Ovary (tissue), 9 donors: ENCODE data around the gene TRMT61A. TPM values are rescaled to one million over a fixed set of nuclear protein-coding genes. Genes with fewer than 3 reads are reported as not detected.

ENCODE experiments used
- DNase-seq, 5 donors: peaks; one replicate each; pipeline ENCODE4 v3.0.0-alpha.2; 2019 to 2020
- H3K27ac ChIP-seq, 2 donors: fragments of 200-600 bp; one replicate each; pipeline versions ENCODE4 v1.5.1 to v1.8.0; 2019 to 2022
- H3K27me3 ChIP-seq: fragments of 200-600 bp; one replicate; pipeline ENCODE4 v1.8.0; 2022
- H3K36me3 ChIP-seq: fragments of 200-600 bp; sonication (generic); one replicate; pipeline ENCODE4 v1.5.1; 2019
- H3K4me1 ChIP-seq: one replicate; pipeline ENCODE4 v1.8.1; 2013; ENCODE audit warnings: mild to moderate bottlenecking, moderate library complexity; ENCODE audit not compliant: insufficient read depth
- H3K4me3 ChIP-seq: fragments of 200-600 bp; sonication (generic); one replicate; pipeline ENCODE4 v1.5.1; 2017
- H3K9me3 ChIP-seq, 2 donors: fragments of 200-600 bp in 1 of 2; sonication (generic) in 1 of 2; one replicate each; pipeline versions ENCODE4 v1.5.1 to v1.8.1; 2013 to 2019; ENCODE audit warnings: mild to moderate bottlenecking in 1 of 2, moderate library complexity in 1 of 2
- CTCF ChIP-seq, 3 donors: fragments of 450-650 bp in 2 of 3; fragments of 200-600 bp in 1 of 3; IDR thresholded peaks; one replicate each; pipeline versions ENCODE4 v1.5.1 to v1.8.0; 2016 to 2022; ENCODE audit warnings: antibody characterized with exemption in 3 of 3, mild to moderate bottlenecking in 1 of 3
- EP300 ChIP-seq: sonication (generic); formaldehyde crosslinking; IDR thresholded peaks from one replicate; pipeline ENCODE4 v1.6.1; 2017; ENCODE audit warnings: antibody characterized with exemption
- POLR2A ChIP-seq: fragments of 450-650 bp; IDR thresholded peaks from one replicate; pipeline ENCODE4 v1.6.1; 2017; ENCODE audit warnings: antibody characterized with exemption, mild to moderate bottlenecking, moderate library complexity
- WGBS, 3 donors: extraction: QIAGEN DNeasy Blood & Tissue Kit in 1 of 3; methylation state at CpG; one replicate each; pipeline versions ENCODE4 v1.1.5 to v1.1.7; 2013 to 2017; 5-methylcytosine and 5-hydroxymethylcytosine counted together
- intact Hi-C, 4 donors: fragments of 100-400 bp; cut with DNase I; formaldehyde crosslinking; loops; one replicate each; pipeline versions ENCODE4 v1.11.0 to v1.15.1; 2022 to 2023
- polyA plus RNA-seq, 2 donors: library from polyadenylated mRNA; stranded (reverse); fragments of 200-250 nt in 1 of 2; fragments of 350-450 nt in 1 of 2; fragmentation: Illumina TruSeq in 1 of 2; extraction: RNeasy Lipid Tissue Mini Kit (QIAGEN cat#74804) in 1 of 2; gene quantifications; one replicate each; pipeline ENCODE4 v1.2.3, GENCODE V29; 2013 to 2014
- total RNA-seq, 7 donors: library from RNA; depleted of rRNA in 2 of 7; stranded (reverse); fragments of >200 nt in 2 of 7; fragmentation: NEBNext Ultra II Directional in 3 of 7; extraction: Animal tissue kit (Norgen Biotek cat#: 25700) in 3 of 7; gene quantifications; one replicate each; pipeline versions ENCODE4 v1.1.0 to v1.2.4, GENCODE V29; 2016 to 2023
- donor health status: DM: no; HTN: no; CAD: no; lungs with moderate emphysema.
- donor health status: DM: no; HTN: no; CAD: no.
- donor health status: Bipolar disorder and iron deficiency.
- donor health status: DM: yes; HTN: yes; CAD: no.
- donor health status: DM: no; HTN: no; CAD: no.
- donor health status: DM: yes; HTN: yes; CAD: no.

Gene TRMT61A
- total and polyA plus RNA-seq, 9 donors: 0.62 to 20.9 (median 12.8) TPM

DNA sequence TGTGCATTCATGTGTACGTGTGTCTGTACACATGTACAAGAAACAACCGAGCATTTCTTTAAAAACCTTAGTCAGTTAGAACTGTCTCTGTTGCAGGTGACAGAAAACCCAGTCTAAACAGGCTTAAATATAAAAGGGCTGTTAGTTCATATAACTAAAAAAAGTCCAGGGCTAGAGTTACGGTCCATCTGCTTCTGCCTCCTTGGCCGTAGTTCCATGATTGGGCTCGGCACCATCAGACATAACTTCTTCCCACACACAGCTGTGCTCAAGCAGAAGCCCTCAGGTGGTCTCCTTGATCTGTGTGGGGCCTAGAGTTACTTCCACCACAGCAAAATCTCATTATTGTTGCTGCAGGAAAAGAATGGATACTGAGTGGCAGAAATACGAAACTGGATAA, 40.9 kb upstream of the TRMT61A start:
- Histone ChIP-seq H3K36me3 (no peaks in the 10 kb centered on the region), H3K4me3 (no peak overlapping the region), H3K4me1 (peaks cover 1% of the 10 kb centered on the region), H3K27ac (no peak overlapping the region), H3K9me3 (no peaks in the 10 kb centered on the region), H3K27me3 (no peaks in the 10 kb centered on the region)
- DNase-seq: no peak
- intact Hi-C loops: no loop called here
- WGBS, 3 donors: 37 to 69% (median 44%) methylated on average over 6 of the region's 6 CpGs
- no peak for TF ChIP-seq EP300
- TF ChIP-seq POLR2A: no peak
- no peak for TF ChIP-seq CTCF (IDR thresholded peaks at IDR 0.05)

DNA sequence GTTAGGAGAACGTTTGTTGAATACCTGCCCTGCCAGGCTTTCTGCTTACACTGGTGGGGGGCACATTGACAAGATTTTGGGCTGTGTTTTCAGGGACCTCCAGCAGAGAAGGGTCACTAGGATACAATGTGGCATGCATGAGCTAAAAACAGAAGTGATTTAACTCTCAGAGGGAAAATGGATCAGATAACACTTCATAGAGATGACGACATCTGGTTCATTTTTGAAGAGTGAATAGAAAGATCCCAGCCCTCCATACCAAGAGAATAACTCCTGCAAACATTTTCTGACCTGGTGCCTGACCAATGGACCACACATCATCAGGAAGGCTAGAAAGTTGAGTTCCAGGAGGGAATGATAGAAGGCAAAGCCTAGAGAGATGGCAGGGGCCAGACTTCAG, 40.0 kb upstream of the TRMT61A start:
- Histone ChIP-seq H3K36me3 (no peaks in the 10 kb centered on the region), H3K27ac (peak overlapping the region in 1 of 2 donors; percentile 43), H3K4me3 (no peak overlapping the region), H3K9me3 (no peaks in the 10 kb centered on the region), H3K27me3 (no peaks in the 10 kb centered on the region), H3K4me1 (no peaks in the 10 kb centered on the region)
- DNase-seq: no peak
- 57 to 75% (median 69%) methylated on average over 2 of the region's 2 CpGs for WGBS, 3 donors
- intact Hi-C loops: no loop called here
- TF ChIP-seq EP300: no peak
- no peak for TF ChIP-seq POLR2A
- TF ChIP-seq CTCF (IDR thresholded peaks at IDR 0.05): no peak

DNA sequence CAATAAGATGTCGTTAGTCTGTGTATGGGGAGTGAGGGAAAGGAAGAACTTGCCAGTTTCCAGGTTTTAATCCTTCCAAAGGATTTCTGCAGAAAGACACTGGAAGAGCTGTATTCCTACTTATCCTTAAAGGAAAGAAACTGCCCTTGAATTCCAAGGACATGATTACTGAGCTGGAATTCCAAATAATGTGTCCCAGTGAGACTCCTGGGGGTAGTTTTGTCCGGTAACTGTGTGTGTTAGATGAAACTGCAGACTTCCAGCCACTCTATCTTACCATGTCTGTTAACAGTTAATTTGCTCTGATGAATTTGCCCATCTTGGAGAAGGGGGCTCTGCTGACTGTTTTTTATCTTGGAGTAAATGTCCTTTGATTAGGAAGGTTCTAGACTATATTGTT, 39.4 kb upstream of the TRMT61A start:
- intact Hi-C loops: no loop called here
- DNase-seq: no peak
- TF ChIP-seq CTCF (IDR thresholded peaks at IDR 0.05): no peak
- TF ChIP-seq POLR2A: no peak
- no peak for TF ChIP-seq EP300
- H3K9me3 ChIP-seq: no peaks in the 10 kb centered on the region
- H3K27ac ChIP-seq: no peak overlapping the region
- 11 to 43% (median 15%) methylated on average over 2 of the region's 2 CpGs for WGBS, 3 donors
- no peaks in the 10 kb centered on the region for H3K4me1 ChIP-seq
- no peaks in the 10 kb centered on the region for H3K27me3 ChIP-seq
- H3K4me3 ChIP-seq: no peak overlapping the region
- no peaks in the 10 kb centered on the region for H3K36me3 ChIP-seq

GRCh38 chr14:103491691-103492090, 37.3 kb upstream of the TRMT61A start:
- H3K4me1 ChIP-seq: no peaks in the 10 kb centered on the region
- 90 to 96% (median 94%) methylated on average over 10 of the region's 10 CpGs for WGBS, 3 donors
- no peaks in the 10 kb centered on the region for H3K9me3 ChIP-seq
- no peaks in the 10 kb centered on the region for H3K36me3 ChIP-seq
- intact Hi-C loops: no loop called here
- H3K27ac ChIP-seq: no peak overlapping the region
- no peak overlapping the region for H3K4me3 ChIP-seq
- no peaks in the 10 kb centered on the region for H3K27me3 ChIP-seq
- TF ChIP-seq CTCF (IDR thresholded peaks at IDR 0.05) (no peak), POLR2A (no peak), EP300 (no peak)
- no peak for DNase-seq
